GM10248 (cell line): ENCODE data around the gene GNB5.

ENCODE experiments used
- CTCF ChIA-PET: fragments of 300-600 bp; sonication (Branson Sonifier 250); formaldehyde crosslinking; extraction: SDS; loops from one replicate; lab custom pipeline; 2021; ENCODE audit warnings: antibody characterized with exemption; lab: Yijun Ruan, JAX
- POLR2A ChIA-PET: fragments of 350-650 bp; sonication (Branson Sonifier 250); formaldehyde crosslinking; extraction: SDS; loops from one replicate; lab custom pipeline; 2020; ENCODE audit warnings: antibody characterized with exemption; lab: Yijun Ruan, JAX
- DNase-seq: peaks from one replicate; pipeline ENCODE4 v3.0.0; 2012; ENCODE audit errors: extremely low spot score
- TF ChIP-seq, protein P1 (sequence below): IDR thresholded peaks from 2 replicates; pipeline ENCODE4 v1.5.1; 2012; ENCODE audit warnings: mild to moderate bottlenecking, low read depth; ENCODE audit errors: extremely low read depth, missing control alignments, control extremely low read depth

Gene GNB5

DNA sequence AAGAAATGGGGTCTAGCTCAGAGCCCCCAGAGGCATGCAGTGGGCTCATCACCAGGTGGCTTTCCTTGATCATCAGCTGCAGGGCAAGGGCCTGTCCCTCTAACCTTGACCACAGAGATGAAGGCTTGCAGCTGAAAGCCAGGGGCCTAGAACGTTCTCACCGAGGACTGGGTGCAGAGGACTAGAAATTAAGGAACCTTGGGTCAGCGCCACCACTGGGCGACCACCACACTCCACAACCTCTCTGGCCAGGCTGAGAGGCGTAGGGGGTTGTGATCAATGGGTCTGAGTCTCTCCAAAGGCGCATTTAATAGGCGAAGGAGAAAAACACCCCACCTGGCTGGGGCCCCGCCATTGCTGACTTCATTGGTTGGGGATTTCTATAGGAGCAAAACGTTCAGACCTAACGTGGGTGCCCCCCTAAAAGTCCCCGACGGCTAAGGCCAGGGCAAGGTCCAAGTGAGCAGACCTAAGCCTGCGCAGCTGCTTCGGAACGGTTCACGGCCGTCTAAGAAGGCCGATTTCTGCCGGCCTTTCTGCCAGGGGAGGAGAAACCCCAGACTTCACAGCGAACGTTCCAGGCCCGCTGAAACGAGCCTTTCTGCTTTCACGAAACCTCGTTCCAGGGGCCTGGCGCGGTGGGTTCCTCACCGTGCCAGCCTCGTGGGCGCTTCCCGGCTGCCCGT is 79.5 kb downstream of the GNB5 start:
- DNase-seq = no peak
- CTCF ChIA-PET = interaction anchor here (0.6 to 4.7 kb wide), 5 partner anchors 27 to 1725 kb away, joined by 3 to 26 read pairs (median 5); no protein-coding TSS in a partner anchor
- POLR2A ChIA-PET = interaction anchor here (0.6 to 0.8 kb wide), 2 partner anchors 8 to 1605 kb away, joined by 4 to 5 read pairs; no protein-coding TSS in a partner anchor
- TF ChIP-seq, protein P1, sequence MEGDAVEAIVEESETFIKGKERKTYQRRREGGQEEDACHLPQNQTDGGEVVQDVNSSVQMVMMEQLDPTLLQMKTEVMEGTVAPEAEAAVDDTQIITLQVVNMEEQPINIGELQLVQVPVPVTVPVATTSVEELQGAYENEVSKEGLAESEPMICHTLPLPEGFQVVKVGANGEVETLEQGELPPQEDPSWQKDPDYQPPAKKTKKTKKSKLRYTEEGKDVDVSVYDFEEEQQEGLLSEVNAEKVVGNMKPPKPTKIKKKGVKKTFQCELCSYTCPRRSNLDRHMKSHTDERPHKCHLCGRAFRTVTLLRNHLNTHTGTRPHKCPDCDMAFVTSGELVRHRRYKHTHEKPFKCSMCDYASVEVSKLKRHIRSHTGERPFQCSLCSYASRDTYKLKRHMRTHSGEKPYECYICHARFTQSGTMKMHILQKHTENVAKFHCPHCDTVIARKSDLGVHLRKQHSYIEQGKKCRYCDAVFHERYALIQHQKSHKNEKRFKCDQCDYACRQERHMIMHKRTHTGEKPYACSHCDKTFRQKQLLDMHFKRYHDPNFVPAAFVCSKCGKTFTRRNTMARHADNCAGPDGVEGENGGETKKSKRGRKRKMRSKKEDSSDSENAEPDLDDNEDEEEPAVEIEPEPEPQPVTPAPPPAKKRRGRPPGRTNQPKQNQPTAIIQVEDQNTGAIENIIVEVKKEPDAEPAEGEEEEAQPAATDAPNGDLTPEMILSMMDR = no peak

DNA sequence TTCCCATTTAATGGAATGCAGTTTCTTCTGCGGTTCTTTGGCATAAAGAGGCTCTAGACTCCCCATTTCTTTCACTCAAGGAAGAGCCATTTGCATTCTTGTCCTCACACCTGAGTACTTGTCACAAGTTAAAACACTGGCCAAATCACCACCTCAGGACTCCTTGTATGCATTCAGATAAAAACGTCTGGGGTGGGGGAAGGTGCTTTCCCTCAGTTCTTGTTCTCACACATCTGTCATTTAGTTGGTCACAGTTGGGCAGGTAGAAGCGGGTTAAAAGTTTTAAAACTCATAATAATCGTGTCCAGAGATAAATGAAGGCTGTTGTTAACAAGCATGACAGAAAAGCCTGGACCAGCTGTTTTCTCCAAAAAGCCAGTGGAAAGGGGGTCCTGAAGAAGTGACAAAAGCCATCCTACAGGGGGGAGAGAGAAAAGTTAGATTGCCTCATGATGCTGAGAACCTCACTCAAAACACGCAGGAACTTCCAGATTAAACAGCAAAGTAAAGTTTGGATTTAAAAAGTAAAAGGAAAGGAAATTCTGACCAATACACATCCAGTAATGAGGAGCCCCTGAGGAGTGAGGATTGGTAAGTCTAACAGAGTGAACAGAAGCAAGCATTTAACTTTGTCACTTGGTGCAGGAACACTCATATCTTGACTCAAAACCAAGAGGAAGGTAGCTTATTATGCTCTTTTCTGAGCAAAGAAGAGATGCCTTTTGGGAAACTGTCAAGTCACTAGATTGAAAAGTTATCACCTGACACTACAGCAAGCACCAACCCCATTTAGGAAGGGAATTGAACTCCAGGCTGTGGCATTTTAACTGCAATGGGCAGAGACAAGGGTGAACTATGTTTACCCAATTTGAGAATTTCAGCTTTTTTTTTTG is 81.4 kb downstream of the GNB5 start:
- DNase-seq = peak; percentile 64
- ChIA-PET POLR2A (interaction anchor here (1.0 kb wide), 1 partner anchor 8 kb away, joined by 4 read pairs; no protein-coding TSS in a partner anchor), CTCF (interaction anchor here (1.0 to 4.7 kb wide), 10 partner anchors 8 to 43 kb away, joined by 3 to 27 read pairs (median 3); no protein-coding TSS in a partner anchor)
- TF ChIP-seq, protein P1 = no peak

DNA sequence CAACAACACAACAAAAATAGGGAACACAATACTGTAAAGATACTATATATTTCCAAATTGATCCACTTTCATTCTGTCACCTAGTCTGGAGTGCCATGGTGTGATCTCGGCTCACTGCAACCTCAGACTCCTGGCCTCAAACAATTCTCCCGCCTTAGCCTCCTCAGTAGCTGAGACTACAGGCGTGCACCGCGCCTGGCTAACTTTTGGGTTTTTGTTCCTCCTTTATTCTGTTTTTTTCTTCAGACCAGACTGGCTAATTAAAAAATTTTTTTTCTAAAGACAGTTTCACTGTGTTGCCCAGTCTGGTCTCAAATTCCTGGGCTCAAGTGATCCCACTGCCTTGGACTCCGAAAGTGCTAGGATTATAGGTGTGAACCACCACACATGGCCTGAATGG is 84.0 kb downstream of the GNB5 start:
- DNase-seq = no peak
- TF ChIP-seq, protein P1 = no peak
- ChIA-PET CTCF (interaction anchor here (1.2 to 4.1 kb wide), 6 partner anchors 17 to 33 kb away, joined by 3 to 27 read pairs (median 4); no protein-coding TSS in a partner anchor), POLR2A (interaction anchor here (0.6 kb wide), 1 partner anchor 327 kb away, joined by 3 read pairs; no protein-coding TSS in a partner anchor)

DNA sequence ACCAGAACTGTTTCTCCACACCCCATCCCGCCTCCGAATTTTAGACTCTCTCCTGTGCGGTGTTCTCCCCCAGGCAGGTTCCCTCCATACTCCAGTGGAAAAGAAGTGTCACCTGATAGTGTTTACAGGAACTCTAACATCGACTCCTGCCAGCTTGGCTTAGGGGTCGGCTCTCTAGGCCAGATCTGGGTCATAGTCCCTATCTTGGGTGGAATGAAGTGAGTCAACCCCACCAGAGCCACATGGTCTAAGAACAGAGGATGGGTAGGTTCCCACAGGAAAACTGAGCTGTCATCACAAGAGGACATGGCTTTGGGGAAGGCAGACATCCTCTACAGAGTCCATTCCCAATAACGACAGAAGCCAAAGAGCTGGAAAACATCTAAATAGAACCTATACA is 84.6 kb downstream of the GNB5 start:
- CTCF ChIA-PET = interaction anchor here (1.2 to 4.1 kb wide), 6 partner anchors 18 to 34 kb away, joined by 3 to 27 read pairs (median 4); no protein-coding TSS in a partner anchor
- POLR2A ChIA-PET = no interaction called here
- TF ChIP-seq, protein P1 = no peak
- DNase-seq = no peak

DNA sequence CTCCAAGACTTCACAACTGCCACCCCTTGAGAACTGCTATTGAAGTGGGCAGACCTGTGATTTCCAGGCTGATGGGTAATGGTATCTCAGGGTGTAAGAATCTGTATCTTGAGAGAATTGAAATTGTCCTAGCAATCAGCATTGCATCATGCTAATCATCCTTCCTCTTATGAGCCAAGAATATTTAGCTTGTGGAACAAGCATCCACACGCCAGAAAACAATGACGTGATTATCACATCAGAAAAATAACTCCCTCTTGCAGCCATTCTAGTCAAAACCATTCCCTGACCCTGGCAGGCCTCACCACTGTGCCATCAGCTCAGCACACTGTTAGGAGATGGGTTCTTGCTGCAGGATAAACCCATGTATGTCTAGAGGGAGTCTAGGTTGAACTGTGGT is 85.3 kb downstream of the GNB5 start:
- TF ChIP-seq, protein P1 = no peak
- DNase-seq = no peak
- ChIA-PET CTCF (interaction anchor here (1.4 to 4.1 kb wide), 2 partner anchors 26 to 35 kb away, joined by 4 to 27 read pairs; no protein-coding TSS in a partner anchor), POLR2A (no interaction called here)

DNA sequence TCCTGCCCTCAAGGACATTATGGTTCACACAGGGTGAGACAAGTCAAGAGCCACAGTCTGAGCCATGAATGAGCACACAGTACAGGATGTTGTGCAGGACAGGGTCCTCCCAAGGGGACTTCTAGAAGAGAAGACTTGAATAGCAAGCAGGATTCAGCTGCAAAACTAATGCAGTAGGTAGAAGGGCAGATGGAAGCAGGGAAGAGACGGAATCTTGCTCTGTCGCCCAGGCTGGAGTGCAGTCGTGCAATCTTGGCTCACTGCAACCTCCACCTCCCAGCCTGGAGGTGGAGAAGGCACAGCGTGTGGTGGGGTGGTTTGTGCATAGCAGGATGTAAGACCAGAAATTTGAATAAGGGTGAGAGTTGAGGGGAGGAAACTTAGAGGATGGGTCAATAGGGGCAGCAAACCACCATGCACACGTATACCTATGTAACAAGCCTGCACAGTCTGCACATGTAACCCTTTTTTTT is 86.6 kb downstream of the GNB5 start:
- TF ChIP-seq, protein P1 = no peak
- POLR2A ChIA-PET = no interaction called here
- CTCF ChIA-PET = interaction anchor here (2.1 kb wide), 1 partner anchor 25 kb away, joined by 14 read pairs; no protein-coding TSS in a partner anchor
- no peak for DNase-seq
